GM18909 (cell line): ENCODE data around the gene MEGF8.

Experiments
- ATAC-seq: cut with Tn5 transposase; IDR thresholded peaks from one replicate; pipeline ENCODE4 v1.9.1; 2021; ENCODE audit warnings: mild to moderate bottlenecking; ENCODE audit not compliant: unreplicated experiment, poor library complexity

The MEGF8 gene

GRCh38 chr19:42351079-42351735 lies 25.8 kb downstream of the MEGF8 start:
- no peak for ATAC-seq

DNA sequence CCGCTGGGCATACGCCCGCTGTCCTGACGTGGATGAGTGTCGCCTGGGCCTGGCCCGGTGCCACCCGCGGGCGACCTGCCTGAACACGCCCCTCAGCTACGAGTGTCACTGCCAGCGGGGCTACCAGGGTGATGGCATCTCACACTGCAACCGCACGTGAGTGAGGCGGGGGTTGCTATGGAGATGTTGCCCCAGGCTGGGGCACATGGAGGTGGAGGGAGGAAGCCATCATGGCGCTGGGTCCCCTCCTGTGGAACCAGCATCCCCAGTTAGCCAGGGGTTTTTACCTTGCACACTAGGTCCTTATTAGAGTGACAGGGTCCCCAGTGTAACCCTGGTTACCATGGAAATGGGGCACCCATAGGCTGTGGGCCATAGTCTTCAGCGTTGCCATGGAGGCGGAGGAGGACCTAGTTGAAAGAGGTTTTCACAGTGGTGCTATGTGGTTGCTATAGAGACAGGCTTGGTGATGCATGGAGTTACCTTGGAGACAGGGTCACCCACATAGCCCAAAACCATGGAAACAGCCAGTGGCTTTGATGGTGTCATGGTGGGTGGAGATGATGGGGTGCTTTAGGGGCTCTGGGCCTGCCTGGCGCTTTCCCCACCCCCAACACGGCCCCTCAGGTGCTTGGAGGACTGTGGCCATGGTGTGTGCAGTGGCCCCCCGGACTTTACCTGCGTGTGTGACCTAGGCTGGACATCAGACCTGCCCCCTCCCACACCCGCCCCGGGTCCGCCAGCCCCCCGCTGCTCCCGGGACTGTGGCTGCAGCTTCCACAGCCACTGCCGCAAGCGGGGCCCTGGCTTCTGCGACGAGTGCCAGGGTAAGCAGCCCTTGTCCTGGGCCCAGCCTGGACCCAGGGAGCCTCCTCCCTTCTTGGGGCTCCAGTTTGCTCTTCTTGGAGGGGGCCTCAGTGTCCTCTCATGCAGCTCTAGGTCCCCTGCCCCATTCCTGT lies 27.1 kb downstream of the MEGF8 start:
- ATAC-seq = no peak

DNA sequence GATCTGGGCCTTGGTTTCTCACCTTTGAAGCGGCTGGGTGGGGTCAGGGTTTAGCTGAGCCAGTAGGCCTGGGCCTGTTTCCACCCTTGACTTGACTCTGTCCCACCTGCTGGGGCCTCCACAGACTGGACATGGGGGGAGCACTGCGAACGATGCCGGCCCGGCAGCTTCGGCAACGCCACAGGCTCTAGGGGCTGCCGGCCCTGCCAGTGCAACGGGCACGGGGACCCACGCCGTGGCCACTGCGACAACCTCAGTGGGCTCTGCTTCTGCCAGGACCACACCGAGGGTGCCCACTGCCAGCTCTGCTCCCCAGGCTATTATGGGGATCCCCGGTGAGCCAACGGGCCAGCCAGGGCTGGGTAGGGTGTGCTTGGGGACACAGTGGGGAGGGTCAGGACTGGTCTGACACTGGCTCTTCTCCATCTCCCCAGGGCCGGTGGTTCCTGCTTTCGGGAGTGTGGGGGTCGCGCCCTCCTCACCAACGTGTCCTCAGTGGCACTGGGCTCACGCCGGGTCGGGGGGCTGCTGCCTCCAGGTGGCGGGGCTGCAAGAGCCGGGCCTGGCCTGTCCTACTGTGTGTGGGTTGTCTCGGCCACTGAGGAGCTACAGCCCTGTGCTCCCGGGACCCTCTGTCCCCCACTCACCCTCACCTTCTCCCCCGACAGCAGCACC lies 28.0 kb downstream of the MEGF8 start:
- no peak for ATAC-seq

DNA sequence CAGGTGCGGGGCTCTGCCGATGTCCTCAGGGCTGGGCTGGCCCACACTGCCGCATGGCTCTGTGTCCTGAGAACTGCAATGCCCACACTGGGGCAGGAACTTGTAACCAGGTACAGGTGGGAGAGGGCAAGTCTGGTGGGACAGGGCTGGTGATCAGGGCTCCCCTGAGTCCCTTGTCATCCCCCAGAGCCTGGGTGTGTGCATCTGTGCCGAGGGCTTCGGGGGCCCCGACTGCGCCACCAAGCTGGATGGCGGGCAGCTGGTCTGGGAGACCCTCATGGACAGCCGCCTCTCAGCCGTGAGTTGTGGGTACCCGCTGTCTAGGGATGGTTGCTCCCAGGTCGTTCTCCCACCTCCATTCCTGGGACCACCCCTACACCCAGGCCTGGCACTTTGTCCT lies 30.5 kb downstream of the MEGF8 start:
- no peak for ATAC-seq

DNA sequence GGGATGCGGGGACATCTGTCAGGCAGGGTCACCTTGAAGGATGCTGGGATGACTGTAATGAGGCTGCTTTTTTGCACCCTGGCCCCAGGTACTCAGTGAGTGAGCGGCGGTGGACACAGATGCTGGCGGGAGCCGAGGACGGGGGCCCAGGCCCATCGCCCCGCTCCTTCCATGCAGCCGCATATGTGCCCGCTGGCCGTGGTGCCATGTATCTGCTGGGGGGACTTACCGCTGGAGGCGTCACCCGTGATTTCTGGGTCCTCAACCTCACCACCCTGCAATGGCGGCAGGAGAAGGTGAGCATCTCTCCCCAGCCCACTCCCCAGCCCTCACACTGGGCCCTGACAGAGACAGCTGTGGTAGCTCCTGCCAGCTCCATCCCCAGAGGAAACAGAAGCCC lies 31.3 kb downstream of the MEGF8 start:
- ATAC-seq = no peak

- no peak for ATAC-seq
These were observed 31.9 kb downstream of the MEGF8 start for GRCh38 chr19:42357290-42357689.

DNA sequence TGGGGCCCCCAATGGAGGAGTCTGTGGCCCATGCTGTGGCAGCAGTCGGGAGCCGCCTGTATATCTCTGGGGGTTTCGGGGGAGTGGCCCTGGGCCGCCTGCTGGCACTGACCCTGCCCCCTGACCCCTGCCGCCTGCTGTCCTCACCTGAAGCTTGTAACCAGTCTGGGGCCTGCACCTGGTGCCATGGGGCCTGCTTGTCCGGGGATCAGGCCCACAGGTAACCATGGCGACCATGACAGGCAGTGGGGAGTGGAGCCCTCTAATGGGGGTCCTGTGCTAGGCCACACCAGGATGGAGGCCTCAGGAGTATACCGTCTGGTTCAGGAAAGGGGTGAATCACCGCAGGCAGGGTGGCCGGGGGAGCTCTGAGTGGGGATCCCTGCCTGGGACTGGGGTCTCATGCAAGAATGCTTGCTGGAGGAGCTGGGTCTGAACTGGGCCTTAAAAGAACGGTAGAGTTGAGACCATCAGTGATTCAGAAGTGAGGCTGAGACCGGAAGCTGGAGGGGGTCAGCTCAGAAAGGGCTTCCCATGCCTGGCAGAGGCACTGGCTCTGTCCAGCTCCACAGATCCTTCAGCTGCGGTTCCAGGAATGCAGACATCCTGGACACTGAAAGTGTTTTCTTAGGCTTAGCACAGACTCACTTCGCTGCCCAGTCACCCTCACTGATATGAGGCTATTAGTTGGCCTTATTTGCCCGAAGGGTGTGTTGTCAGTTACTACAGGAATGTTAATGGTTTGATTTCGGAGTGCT lies 35.5 kb downstream of the MEGF8 start:
- no peak for ATAC-seq

GRCh38 chr19:42361545-42361910 lies 36.1 kb downstream of the MEGF8 start:
- no peak for ATAC-seq

DNA sequence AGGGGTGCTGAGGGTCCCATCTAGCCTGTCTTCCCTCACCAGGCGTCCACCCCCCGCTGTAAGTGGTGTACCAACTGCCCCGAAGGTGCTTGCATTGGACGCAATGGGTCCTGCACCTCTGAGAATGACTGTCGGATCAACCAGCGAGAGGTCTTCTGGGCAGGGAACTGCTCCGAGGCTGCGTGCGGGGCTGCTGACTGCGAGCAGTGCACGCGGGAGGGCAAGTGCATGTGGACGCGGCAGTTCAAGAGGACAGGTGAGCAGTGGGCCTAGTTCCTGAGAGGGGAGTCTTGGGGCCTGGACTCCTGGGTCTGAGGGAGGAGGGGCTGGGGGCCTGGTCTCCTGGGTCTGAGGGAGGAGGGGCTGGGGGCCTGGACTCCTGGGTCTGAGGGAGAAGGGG lies 36.9 kb downstream of the MEGF8 start:
- no peak for ATAC-seq

- ATAC-seq = no peak
These were observed 37.5 kb downstream of the MEGF8 start for GRCh38 chr19:42362891-42363440.

- ATAC-seq = no peak
These were observed 38.3 kb downstream of the MEGF8 start for GRCh38 chr19:42363614-42364346.

DNA sequence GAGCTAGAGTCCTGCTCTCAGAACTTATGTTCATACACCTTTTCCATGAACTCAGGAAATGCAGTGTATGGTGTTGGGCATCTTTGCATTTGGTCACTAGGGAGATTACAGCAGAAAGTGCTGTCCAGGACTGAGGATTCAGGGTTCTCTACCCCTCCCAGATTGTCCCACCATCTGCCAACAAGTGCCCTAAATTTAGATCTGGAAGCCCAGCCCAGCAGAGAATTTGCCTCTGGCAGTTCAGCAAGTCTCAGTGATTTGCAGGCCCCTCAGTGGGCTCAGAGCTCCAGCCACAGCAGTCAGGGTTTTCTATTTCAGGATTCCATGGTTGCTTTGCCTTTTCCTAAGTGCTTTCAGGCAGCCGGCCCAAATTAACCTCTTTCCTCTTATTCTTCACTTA lies 41.2 kb downstream of the MEGF8 start:
- no peak for ATAC-seq

DNA sequence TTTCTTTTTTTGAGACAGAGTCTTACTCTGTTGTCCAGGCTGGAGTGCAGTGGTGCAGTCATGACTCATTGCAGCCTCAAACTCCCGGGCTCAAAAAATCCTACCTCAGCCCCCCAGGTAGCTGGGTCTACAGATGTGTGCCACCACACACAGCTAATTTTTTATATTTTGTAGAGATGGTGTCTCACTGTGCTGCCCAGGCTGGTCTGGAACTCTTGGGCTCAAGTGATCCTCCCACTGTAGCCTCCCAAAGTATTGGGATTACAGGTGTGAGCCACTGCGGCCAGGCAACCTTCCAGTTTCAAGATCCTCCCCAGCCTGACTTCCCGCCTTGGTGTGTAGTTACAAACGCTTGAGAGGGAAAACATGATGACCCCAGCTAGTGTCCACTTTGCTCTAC lies 42.5 kb downstream of the MEGF8 start:
- ATAC-seq = no peak

GRCh38 chr19:42368360-42368759 lies 42.9 kb downstream of the MEGF8 start:
- ATAC-seq = no peak

DNA sequence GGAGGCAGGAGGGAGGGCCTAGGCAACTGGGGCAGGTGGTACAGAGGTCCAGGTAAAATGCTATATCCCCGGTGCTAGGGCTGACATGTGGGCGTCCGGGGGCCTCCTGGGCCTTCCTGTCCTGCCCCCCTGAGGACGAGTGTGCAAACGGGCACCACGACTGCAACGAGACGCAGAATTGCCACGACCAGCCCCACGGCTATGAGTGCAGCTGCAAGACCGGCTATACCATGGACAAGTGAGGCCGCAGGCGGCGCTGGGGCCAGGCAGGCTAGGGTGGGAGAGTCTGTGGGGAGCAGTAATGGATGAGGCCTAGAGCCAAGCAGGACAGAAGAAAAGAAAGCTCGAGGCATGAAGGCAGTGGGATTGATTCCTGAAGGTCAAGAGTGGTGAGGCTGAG lies 43.3 kb downstream of the MEGF8 start:
- no peak for ATAC-seq

DNA sequence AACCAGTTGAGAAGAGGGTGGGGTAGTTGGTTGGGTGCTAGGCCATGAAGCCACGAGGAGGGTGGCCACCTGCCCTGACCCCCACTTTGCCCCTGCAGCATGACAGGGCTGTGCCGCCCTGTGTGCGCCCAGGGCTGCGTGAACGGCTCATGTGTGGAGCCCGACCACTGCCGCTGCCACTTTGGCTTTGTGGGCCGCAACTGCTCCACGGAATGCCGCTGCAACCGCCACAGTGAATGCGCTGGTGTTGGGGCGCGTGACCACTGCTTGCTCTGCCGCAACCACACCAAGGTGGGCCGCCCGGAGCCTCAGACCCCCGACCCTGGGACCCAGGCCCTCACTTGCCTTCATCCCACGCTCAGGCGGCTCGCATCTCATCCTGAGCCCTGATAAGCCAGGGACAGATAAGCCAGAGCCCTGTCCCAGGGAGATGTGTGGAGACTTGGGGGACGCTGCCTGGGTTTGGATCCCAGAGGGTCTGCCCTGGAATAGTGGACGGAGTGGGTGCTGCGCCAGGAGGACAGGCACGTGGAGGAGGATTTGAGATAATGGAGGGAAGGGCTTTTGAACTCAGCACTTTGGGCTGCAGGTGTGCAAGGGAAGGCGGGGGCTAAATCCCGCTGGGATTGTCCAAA lies 44.1 kb downstream of the MEGF8 start:
- ATAC-seq = no peak

GRCh38 chr19:42370068-42370520 lies 44.7 kb downstream of the MEGF8 start:
- ATAC-seq = no peak

DNA sequence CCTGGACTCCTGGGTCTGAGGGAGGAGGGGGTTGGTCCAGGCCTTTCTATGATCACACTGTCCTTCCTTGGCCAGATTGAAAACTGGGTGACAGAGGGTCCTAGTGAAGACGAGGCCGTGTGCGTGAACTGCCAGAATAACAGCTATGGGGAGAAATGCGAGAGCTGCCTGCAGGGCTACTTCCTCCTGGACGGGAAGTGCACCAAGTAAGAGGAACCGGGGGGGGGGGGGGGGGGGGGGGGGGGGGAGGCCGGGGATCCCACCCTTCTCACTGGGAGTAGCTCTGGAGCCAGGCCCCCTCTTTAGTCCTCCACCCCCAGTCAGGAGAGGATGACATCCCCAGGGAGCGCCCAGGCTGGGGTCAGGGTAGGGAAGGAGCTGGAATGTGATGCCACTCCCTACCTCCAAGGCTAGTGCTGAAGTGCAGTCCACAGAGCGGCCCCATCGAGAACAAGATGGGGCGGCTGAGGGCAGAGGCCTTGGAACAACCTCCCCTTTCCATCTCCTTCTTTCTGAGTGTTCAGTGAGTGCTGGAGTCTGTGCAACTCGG lies 45.3 kb downstream of the MEGF8 start:
- ATAC-seq = no peak
